Neuronal stem cell (in vitro differentiated cells): ENCODE data around the gene RMI2.

Experiments
- DNase-seq: peaks from one replicate; pipeline ENCODE4 v3.0.0-alpha.2; 2013; ENCODE audit warnings: low spot score
- H2AFZ ChIP-seq: one replicate; pipeline ENCODE4 v1.6.1; 2013; ENCODE audit warnings: mild to moderate bottlenecking, low read length, inconsistent platforms
- H2AK5ac ChIP-seq: 2 replicates; pipeline ENCODE4 v1.6.1; 2013; ENCODE audit warnings: low read depth, mild to moderate bottlenecking, inconsistent platforms, low read length, moderate library complexity, mixed read lengths
- H2BK120ac ChIP-seq: 2 replicates; pipeline ENCODE4 v1.6.1; 2013; ENCODE audit warnings: low read depth, mild to moderate bottlenecking, inconsistent platforms, low read length, moderate library complexity, mixed read lengths
- H2BK12ac ChIP-seq: one replicate; pipeline ENCODE4 v1.6.1; 2013; ENCODE audit warnings: low read length, inconsistent platforms
- H2BK15ac ChIP-seq: 2 replicates; pipeline ENCODE4 v1.6.1; 2013; ENCODE audit warnings: mild to moderate bottlenecking, low read length, inconsistent platforms, mixed read lengths
- H2BK5ac ChIP-seq: one replicate; pipeline ENCODE4 v1.6.1; 2013; ENCODE audit warnings: inconsistent platforms, mild to moderate bottlenecking, low read length, moderate library complexity
- H3K14ac ChIP-seq: one replicate; pipeline ENCODE4 v1.6.1; 2013; ENCODE audit warnings: low read length, inconsistent platforms
- H3K18ac ChIP-seq: 2 replicates; pipeline ENCODE4 v1.6.1; 2013; ENCODE audit warnings: low read length, inconsistent platforms
- H3K23ac ChIP-seq: 2 replicates; pipeline ENCODE4 v1.6.1; 2013; ENCODE audit warnings: low read depth, mild to moderate bottlenecking, mixed read lengths, low read length, inconsistent platforms; ENCODE audit not compliant: poor library complexity
- H3K27ac ChIP-seq: replicated peaks from 3 replicates; pipeline ENCODE4 v1.5.1; 2013; ENCODE audit warnings: low read length, inconsistent platforms
- H3K27me3 ChIP-seq, 3 experiments: 2 replicates each; pipeline ENCODE4 v1.6.1; 2013; ENCODE audit warnings: low read length in 3 of 3, mild to moderate bottlenecking in 2 of 3, inconsistent platforms in 1 of 3, low read depth in 1 of 3, mixed read lengths in 1 of 3, moderate library complexity in 1 of 3; ENCODE audit not compliant: control insufficient read depth in 3 of 3, insufficient read depth in 3 of 3
- H3K36me3 ChIP-seq, 2 donors: replicated peaks in 1 of 2; 2 replicates each; pipeline ENCODE4 v1.6.1; 2013; ENCODE audit warnings: low read length in 2 of 2; ENCODE audit not compliant: control insufficient read depth in 2 of 2, insufficient read depth in 2 of 2
- H3K4ac ChIP-seq: 2 replicates; pipeline ENCODE4 v1.6.1; 2013; ENCODE audit warnings: inconsistent platforms, mild to moderate bottlenecking, low read length, moderate library complexity
- H3K4me1 ChIP-seq, 2 donors: 1 replicate in 1 of 2; 2 replicates in 1 of 2; pipeline ENCODE4 v1.6.1; 2013; ENCODE audit warnings: low read length in 2 of 2, low read depth in 1 of 2; ENCODE audit not compliant: control insufficient read depth in 2 of 2, insufficient read depth in 1 of 2
- H3K4me2 ChIP-seq: one replicate; pipeline ENCODE4 v1.6.1; 2013; ENCODE audit warnings: mild to moderate bottlenecking, low read length, inconsistent platforms; ENCODE audit not compliant: insufficient read depth, poor library complexity, severe bottlenecking
- H3K4me3 ChIP-seq, 2 donors: 2 replicates each; pipeline ENCODE4 v1.5.1; 2013; ENCODE audit warnings: low read length in 2 of 2, mild to moderate bottlenecking in 2 of 2, inconsistent platforms in 1 of 2, moderate library complexity in 1 of 2
- H3K79me1 ChIP-seq: one replicate; pipeline ENCODE4 v1.6.1; 2013; ENCODE audit warnings: low read depth, mild to moderate bottlenecking, inconsistent platforms, low read length, moderate library complexity
- H3K9ac ChIP-seq: one replicate; pipeline ENCODE4 v1.6.1; 2013; ENCODE audit warnings: mild to moderate bottlenecking, low read depth, low read length, inconsistent platforms; ENCODE audit not compliant: poor library complexity
- H3K9me3 ChIP-seq, 2 donors: replicated peaks in 1 of 2; 2 replicates each; pipeline versions ENCODE3 to v1.6.1; 2013; ENCODE audit warnings: low read length in 2 of 2, mild to moderate bottlenecking in 2 of 2, inconsistent platforms in 1 of 2, low read depth in 1 of 2, mixed read lengths in 1 of 2, moderate library complexity in 1 of 2; ENCODE audit not compliant: control insufficient read depth in 2 of 2, insufficient read depth in 1 of 2
- H4K8ac ChIP-seq: one replicate; pipeline ENCODE4 v1.6.1; 2013; ENCODE audit warnings: low read depth, mild to moderate bottlenecking, inconsistent platforms, low read length, moderate library complexity
- H4K91ac ChIP-seq: one replicate; pipeline ENCODE4 v1.6.1; 2013; ENCODE audit warnings: low read length, low read depth, mild to moderate bottlenecking, inconsistent platforms; ENCODE audit not compliant: poor library complexity
- WGBS, 2 donors: extraction: QIAGEN DNeasy Blood & Tissue Kit; methylation state at CpG; one replicate each; pipeline ENCODE4 v1.1.7; 2013; ENCODE audit warnings: missing lambda C conversion rate in 2 of 2, mixed read lengths in 1 of 2; ENCODE audit not compliant: insufficient read length in 2 of 2, insufficient replicate concordance in 1 of 2; ENCODE audit errors: extremely low coverage in 2 of 2; 5-methylcytosine and 5-hydroxymethylcytosine counted together

Gene RMI2

DNA sequence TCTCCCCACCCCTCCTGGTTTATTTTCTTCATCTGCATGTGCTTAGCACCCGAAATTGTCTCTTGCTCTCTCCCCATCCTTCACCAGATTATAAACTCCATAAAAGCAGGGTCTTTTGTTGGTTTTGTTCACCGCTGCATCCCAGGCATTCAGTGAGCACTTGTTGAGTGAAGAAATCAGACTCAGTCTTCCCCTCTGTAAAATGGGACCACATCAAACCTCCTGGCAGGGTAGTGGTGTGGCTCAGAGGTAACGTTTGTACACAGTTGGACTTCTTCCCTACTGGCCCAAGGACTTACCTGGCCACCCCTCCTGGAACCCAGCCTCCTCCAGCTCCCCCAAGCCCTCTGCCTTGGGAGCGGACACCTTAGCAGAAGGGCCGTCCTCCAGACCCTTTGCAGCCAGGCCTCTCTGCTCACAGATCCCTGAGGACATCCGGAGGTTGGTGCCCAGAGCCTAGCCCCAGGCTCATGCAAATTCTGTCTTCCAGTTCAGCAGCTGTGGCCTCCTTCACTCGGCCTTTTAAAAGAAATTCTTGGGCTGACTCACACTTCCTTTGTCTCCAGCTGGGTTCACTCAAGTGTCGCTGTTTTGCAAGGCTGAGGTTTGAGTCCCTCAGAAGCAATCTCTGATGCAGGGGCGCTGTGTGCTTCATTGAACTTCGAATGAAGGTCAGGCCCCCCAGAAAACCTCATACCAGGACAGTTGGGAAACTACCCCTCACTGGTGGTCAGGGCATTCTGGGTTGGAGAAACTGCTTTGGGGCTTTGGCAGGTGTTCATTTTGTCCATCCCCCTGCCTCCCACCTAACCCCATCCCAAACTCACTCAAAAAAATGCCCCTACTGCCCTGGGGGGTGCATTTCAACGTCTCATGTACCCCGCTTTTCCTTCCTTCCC is 16.8 kb upstream of the RMI2 start:
- H2AFZ ChIP-seq, result peak overlapping the region; percentile 50
- no peaks in the 10 kb centered on the region for H3K36me3 ChIP-seq
- H2BK5ac ChIP-seq, result peak overlapping the region; percentile 19
- WGBS, 2 donors, result no CpG with 5 or more reads among the region's 12 CpGs
- no peaks in the 10 kb centered on the region for H3K9me3 ChIP-seq
- peaks cover 11 to 21% of the 10 kb centered on the region in 2 donors for H3K4me1 ChIP-seq
- no peak overlapping the region for H4K91ac ChIP-seq
- H2BK120ac ChIP-seq, result peak overlapping the region; percentile 83
- no peak overlapping the region for H3K4me2 ChIP-seq
- no peak overlapping the region for H4K8ac ChIP-seq
- no peak overlapping the region for H3K4ac ChIP-seq
- H3K79me1 ChIP-seq, result peaks cover 2% of the 10 kb centered on the region
- no peak overlapping the region for H3K23ac ChIP-seq
- no peak overlapping the region for H3K9ac ChIP-seq
- H3K14ac ChIP-seq, result peak overlapping the region; percentile 11
- H3K27me3 ChIP-seq, result no peaks in the 10 kb centered on the region
- H2AK5ac ChIP-seq, result no peak overlapping the region
- H2BK12ac ChIP-seq, result peak overlapping the region; percentile 91
- peak overlapping the region; percentile 77 for H3K27ac ChIP-seq
- peak overlapping the region in 1 of 2 donors; percentile 27 for H3K4me3 ChIP-seq
- peak; percentile 62 for DNase-seq
- no peak overlapping the region for H2BK15ac ChIP-seq
- peak overlapping the region; percentile 91 for H3K18ac ChIP-seq

- Histone ChIP-seq H3K23ac (no peak overlapping the region), H3K9me3 (no peaks in the 10 kb centered on the region), H2AK5ac (no peak overlapping the region), H3K27me3 (no peaks in the 10 kb centered on the region), H3K79me1 (peaks cover 2% of the 10 kb centered on the region), H3K4me1 (peaks cover 11 to 21% of the 10 kb centered on the region in 2 donors), H3K4ac (no peak overlapping the region), H2BK120ac (peak overlapping the region; percentile 83), H4K8ac (no peak overlapping the region), H2BK15ac (no peak overlapping the region), H2BK12ac (no peak overlapping the region), H3K4me3 (peak overlapping the region in 1 of 2 donors; percentile 27), H3K27ac (peak overlapping the region; percentile 77), H4K91ac (no peak overlapping the region), H3K18ac (peak overlapping the region; percentile 61), H3K14ac (no peak overlapping the region), H2BK5ac (peak overlapping the region; percentile 19), H3K9ac (no peak overlapping the region), H3K36me3 (no peaks in the 10 kb centered on the region), H3K4me2 (no peak overlapping the region), H2AFZ (peak overlapping the region; percentile 50)
- no CpG with 5 or more reads among the region's 6 CpGs for WGBS, 2 donors
- DNase-seq, result no peak
These were observed 16.2 kb upstream of the RMI2 start for GRCh38 chr16:11329071-11329491.

- Histone ChIP-seq H4K91ac (no peak overlapping the region), H3K27ac (peak overlapping the region; percentile 77), H2AFZ (no peak overlapping the region), H3K23ac (no peak overlapping the region), H3K4me2 (no peak overlapping the region), H3K4ac (no peak overlapping the region), H3K36me3 (no peaks in the 10 kb centered on the region), H3K9ac (no peak overlapping the region), H2BK12ac (no peak overlapping the region), H2AK5ac (no peak overlapping the region), H3K18ac (no peak overlapping the region), H4K8ac (no peak overlapping the region), H3K79me1 (peaks cover 2% of the 10 kb centered on the region), H2BK15ac (no peak overlapping the region), H2BK120ac (no peak overlapping the region), H3K27me3 (no peaks in the 10 kb centered on the region), H2BK5ac (no peak overlapping the region), H3K4me1 (peaks cover 11 to 21% of the 10 kb centered on the region in 2 donors), H3K14ac (no peak overlapping the region), H3K9me3 (peaks cover under 1 to 5% of the 10 kb centered on the region in 2 donors), H3K4me3 (no peak overlapping the region)
- DNase-seq, result no peak
- no CpG with 5 or more reads among the region's 3 CpGs for WGBS, 2 donors
These were observed 15.4 kb upstream of the RMI2 start for GRCh38 chr16:11329891-11330290.

GRCh38 chr16:11330526-11331237 is 14.6 kb upstream of the RMI2 start:
- H3K9me3 ChIP-seq, result peaks cover 2 to 8% of the 10 kb centered on the region in 2 donors
- no peak overlapping the region for H4K91ac ChIP-seq
- no peaks in the 10 kb centered on the region for H3K27me3 ChIP-seq
- H4K8ac ChIP-seq, result no peak overlapping the region
- no peaks in the 10 kb centered on the region for H3K36me3 ChIP-seq
- no peak overlapping the region for H2BK5ac ChIP-seq
- H3K4me2 ChIP-seq, result no peak overlapping the region
- H3K4me3 ChIP-seq, result no peak overlapping the region
- H2AK5ac ChIP-seq, result no peak overlapping the region
- H3K79me1 ChIP-seq, result peaks cover 2% of the 10 kb centered on the region
- WGBS, 2 donors, result no CpG with 5 or more reads among the region's 5 CpGs
- H2BK120ac ChIP-seq, result no peak overlapping the region
- H3K23ac ChIP-seq, result no peak overlapping the region
- peaks cover 11 to 15% of the 10 kb centered on the region in 2 donors for H3K4me1 ChIP-seq
- no peak overlapping the region for H3K14ac ChIP-seq
- H2AFZ ChIP-seq, result no peak overlapping the region
- no peak overlapping the region for H3K18ac ChIP-seq
- no peak for DNase-seq
- H3K27ac ChIP-seq, result no peak overlapping the region
- H2BK15ac ChIP-seq, result no peak overlapping the region
- H3K4ac ChIP-seq, result no peak overlapping the region
- no peak overlapping the region for H2BK12ac ChIP-seq
- H3K9ac ChIP-seq, result no peak overlapping the region
